Measurements from ENCODE around the gene INPP5F. TPM values are rescaled to one million over a fixed set of nuclear protein-coding genes. Genes with fewer than 3 reads are reported as not detected.

The INPP5F gene, protein sequence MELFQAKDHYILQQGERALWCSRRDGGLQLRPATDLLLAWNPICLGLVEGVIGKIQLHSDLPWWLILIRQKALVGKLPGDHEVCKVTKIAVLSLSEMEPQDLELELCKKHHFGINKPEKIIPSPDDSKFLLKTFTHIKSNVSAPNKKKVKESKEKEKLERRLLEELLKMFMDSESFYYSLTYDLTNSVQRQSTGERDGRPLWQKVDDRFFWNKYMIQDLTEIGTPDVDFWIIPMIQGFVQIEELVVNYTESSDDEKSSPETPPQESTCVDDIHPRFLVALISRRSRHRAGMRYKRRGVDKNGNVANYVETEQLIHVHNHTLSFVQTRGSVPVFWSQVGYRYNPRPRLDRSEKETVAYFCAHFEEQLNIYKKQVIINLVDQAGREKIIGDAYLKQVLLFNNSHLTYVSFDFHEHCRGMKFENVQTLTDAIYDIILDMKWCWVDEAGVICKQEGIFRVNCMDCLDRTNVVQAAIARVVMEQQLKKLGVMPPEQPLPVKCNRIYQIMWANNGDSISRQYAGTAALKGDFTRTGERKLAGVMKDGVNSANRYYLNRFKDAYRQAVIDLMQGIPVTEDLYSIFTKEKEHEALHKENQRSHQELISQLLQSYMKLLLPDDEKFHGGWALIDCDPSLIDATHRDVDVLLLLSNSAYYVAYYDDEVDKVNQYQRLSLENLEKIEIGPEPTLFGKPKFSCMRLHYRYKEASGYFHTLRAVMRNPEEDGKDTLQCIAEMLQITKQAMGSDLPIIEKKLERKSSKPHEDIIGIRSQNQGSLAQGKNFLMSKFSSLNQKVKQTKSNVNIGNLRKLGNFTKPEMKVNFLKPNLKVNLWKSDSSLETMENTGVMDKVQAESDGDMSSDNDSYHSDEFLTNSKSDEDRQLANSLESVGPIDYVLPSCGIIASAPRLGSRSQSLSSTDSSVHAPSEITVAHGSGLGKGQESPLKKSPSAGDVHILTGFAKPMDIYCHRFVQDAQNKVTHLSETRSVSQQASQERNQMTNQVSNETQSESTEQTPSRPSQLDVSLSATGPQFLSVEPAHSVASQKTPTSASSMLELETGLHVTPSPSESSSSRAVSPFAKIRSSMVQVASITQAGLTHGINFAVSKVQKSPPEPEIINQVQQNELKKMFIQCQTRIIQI
- total RNA-seq (10.8 TPM), polyA plus RNA-seq (9.4 TPM)
- long read RNA-seq, donor 1, partial matches to known transcripts: 0 of 1 reads
- long read RNA-seq, donor 1, other reads (novel, unspliced or antisense): 0 of 1 reads
- long read RNA-seq, donor 2: 0 reads
- long read RNA-seq, donor 3, full-length matches to known transcripts: 3 of 3 reads
- long read RNA-seq, donor 3, partial matches to known transcripts: 0 of 3 reads
- long read RNA-seq, donor 3, other reads (novel, unspliced or antisense): 0 of 3 reads
- long read RNA-seq, donor 4, partial matches to known transcripts: 0 of 3 reads
- long read RNA-seq, donor 4, other reads (novel, unspliced or antisense): 0 of 3 reads
- long read RNA-seq, donor 5, full-length matches to known transcripts: 7 of 152 reads
- long read RNA-seq, donor 5, partial matches to known transcripts: 120 of 152 reads
- long read RNA-seq, donor 5, other reads (novel, unspliced or antisense): 25 of 152 reads
- long read RNA-seq, donor 6, partial matches to known transcripts: 0 of 2 reads
- long read RNA-seq, donor 6, other reads (novel, unspliced or antisense): 0 of 2 reads
- long read RNA-seq, donor 7, partial matches to known transcripts: 0 of 3 reads
- long read RNA-seq, donor 7, other reads (novel, unspliced or antisense): 0 of 3 reads
- long read RNA-seq, donor 8, partial matches to known transcripts: 0 of 1 reads
- long read RNA-seq, donor 8, other reads (novel, unspliced or antisense): 0 of 1 reads
- long read RNA-seq, donor 9: 0 reads
- long read RNA-seq, donor 10, full-length matches to known transcripts: 2 of 2 reads
- long read RNA-seq, donor 10, partial matches to known transcripts: 0 of 2 reads
- long read RNA-seq, donor 10, other reads (novel, unspliced or antisense): 0 of 2 reads

DNA sequence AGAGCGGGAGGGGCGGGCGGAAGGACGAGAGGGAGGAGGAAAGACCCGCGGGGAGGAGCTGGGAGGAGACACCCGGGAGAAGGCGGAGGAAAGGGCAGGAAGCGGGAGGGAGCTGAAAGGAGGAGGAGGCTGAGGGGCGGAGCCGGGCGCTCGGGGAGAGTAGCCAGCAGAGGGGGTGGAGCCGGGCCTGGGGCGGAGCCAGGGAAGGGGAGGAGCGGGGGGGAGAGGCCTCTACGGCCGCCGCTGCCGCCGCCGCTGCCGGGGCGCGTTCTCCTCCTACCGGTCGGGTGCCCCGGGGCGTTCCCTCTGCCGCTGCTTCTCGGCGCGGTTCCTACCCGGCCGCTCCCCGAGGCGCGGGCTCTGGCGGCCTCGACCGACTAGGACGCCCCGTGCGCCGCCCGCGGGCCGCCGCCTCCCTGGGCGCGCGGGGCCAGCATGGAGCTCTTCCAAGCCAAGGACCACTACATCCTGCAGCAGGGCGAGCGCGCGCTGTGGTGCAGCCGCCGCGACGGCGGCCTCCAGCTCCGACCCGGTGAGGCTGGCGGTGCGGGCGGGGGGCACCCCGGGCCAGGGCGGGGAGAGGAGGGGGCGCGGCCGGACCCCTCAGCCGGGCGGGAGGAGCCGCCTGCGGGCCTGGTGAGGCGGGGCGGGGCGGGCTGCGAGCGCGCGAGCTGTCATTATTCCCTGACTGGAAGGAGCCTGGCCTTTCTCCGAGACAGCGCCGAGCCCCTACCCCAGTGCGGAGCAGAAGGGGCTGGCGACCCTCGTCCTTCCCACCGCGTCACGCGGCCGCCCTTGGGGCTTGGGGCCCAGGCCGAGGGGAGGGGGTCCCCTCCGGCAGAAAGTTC is at the start of gene INPP5F:
Gene INPP5F (plus strand): TSS at position 223 of the 848 bp plus-strand sequence. CDS start 213 bp downstream, at position 436.
- under 1% methylated on average over 94 of the region's 95 CpGs for WGBS
- DNase-seq (ENCODE audit: low read depth in 6 of 9, low spot score in 9 of 9): peak; percentile 90 to 98 (median 95)

DNA sequence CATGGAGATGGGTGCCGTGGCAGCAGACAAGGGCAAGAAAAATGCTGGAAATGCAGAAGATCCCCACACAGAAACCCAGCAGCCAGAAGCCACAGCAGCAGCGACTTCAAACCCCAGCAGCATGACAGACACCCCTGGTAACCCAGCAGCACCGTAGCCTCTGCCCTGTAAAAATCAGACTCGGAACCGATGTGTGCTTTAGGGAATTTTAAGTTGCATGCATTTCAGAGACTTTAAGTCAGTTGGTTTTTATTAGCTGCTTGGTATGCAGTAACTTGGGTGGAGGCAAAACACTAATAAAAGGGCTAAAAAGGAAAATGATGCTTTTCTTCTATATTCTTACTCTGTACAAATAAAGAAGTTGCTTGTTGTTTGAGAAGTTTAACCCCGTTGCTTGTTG is 48.7 kb upstream of the INPP5F start:
- DNase-seq (ENCODE audit: low read depth in 6 of 9, low spot score in 9 of 9): no peak
- H3K4me1 ChIP-seq (ENCODE audit: control insufficient read depth in 2 of 2, insufficient read depth in 2 of 2, low read length in 2 of 2): no peaks in the 10 kb centered on the region
- H3K27me3 ChIP-seq (ENCODE audit: control insufficient read depth in 2 of 2, insufficient read depth in 1 of 2, low read length in 1 of 2): no peaks in the 10 kb centered on the region
- H3K36me3 ChIP-seq (ENCODE audit: control insufficient read depth in 2 of 2, insufficient read depth in 2 of 2, low read length in 1 of 2): peaks cover 3 to 15% of the 10 kb centered on the region in 2 donors
- no peaks in the 10 kb centered on the region for H3K9me3 ChIP-seq (ENCODE audit: control insufficient read depth in 2 of 2, insufficient read depth in 1 of 2, low read length in 1 of 2)
- no peak overlapping the region for H3K27ac ChIP-seq (ENCODE audit: low read depth in 1 of 2, low read length in 1 of 2)
- no peak overlapping the region for H3K4me3 ChIP-seq (ENCODE audit: low read length in 2 of 2)
- WGBS: 96% methylated on average over 6 of the region's 6 CpGs

More for the DNA sequence above, at the start of gene INPP5F:
- Histone ChIP-seq H3K9me3 (ENCODE audit: control insufficient read depth in 2 of 2, insufficient read depth in 1 of 2, low read length in 1 of 2) (no peaks in the 10 kb centered on the region), H3K36me3 (ENCODE audit: control insufficient read depth in 2 of 2, insufficient read depth in 2 of 2, low read length in 1 of 2) (no peaks in the 10 kb centered on the region), H3K4me1 (ENCODE audit: control insufficient read depth in 2 of 2, insufficient read depth in 2 of 2, low read length in 2 of 2) (peaks cover 10 to 12% of the 10 kb centered on the region in 2 donors), H3K27me3 (ENCODE audit: control insufficient read depth in 2 of 2, insufficient read depth in 1 of 2, low read length in 1 of 2) (peaks cover 0 to 2% of the 10 kb centered on the region in 2 donors), H3K4me3 (ENCODE audit: low read length in 2 of 2) (peak within 1 kb of the TSS; percentile 62 to 95), H3K27ac (ENCODE audit: low read depth in 1 of 2, low read length in 1 of 2) (peak within 1 kb of the TSS; percentile 68 to 92)

DNA sequence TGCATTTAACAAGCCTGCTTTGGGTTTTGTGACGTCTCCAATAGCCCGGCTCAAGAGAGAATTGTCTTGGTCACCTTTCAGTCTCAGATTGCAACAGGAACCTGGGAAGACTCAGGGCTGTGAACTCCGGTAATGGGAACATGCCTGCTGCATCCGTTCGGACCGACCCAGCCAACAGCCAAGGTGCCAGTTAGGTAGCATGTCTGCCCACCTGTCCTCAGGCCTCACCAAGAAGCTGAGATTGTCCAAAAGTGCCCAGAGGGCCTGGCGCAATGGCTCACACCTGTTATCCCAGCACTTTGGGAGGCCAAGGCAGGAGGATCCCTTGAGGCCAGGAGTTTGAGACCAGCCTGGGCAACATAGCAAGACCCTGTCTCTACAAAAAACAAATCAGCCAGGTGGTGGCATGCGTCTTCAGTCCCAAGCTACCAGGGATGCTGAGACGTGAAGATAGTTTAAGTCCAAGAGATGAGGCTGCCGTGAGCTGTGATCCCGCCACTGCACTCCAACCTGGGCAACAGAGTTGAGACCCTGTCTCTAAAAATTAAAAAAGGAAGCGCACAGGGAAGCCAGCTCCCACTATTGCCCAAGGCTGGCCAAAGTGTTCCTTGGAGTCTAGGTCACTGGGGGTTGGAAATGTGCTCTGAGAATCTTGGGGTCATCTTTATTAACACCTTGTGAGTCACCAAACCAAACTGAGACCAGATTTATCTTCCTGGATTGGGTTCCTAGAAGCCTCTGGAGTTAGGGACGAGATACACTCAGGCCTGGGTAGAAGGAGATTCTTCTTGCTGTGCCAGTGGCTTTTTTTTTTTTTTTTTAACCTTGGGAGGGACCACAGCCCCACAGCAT is 47.7 kb upstream of the INPP5F start:
- Histone ChIP-seq H3K4me3 (ENCODE audit: low read length in 2 of 2) (no peak overlapping the region), H3K36me3 (ENCODE audit: control insufficient read depth in 2 of 2, insufficient read depth in 2 of 2, low read length in 1 of 2) (peaks cover 0 to 7% of the 10 kb centered on the region in 2 donors), H3K27me3 (ENCODE audit: control insufficient read depth in 2 of 2, insufficient read depth in 1 of 2, low read length in 1 of 2) (no peaks in the 10 kb centered on the region), H3K27ac (ENCODE audit: low read depth in 1 of 2, low read length in 1 of 2) (no peak overlapping the region), H3K4me1 (ENCODE audit: control insufficient read depth in 2 of 2, insufficient read depth in 2 of 2, low read length in 2 of 2) (no peaks in the 10 kb centered on the region), H3K9me3 (ENCODE audit: control insufficient read depth in 2 of 2, insufficient read depth in 1 of 2, low read length in 1 of 2) (no peaks in the 10 kb centered on the region)
- no peak for DNase-seq (ENCODE audit: low read depth in 6 of 9, low spot score in 9 of 9)
- 97% methylated on average over 13 of the region's 13 CpGs for WGBS

GRCh38 chr10:119679480-119679829 is 46.4 kb upstream of the INPP5F start:
- no peak for DNase-seq (ENCODE audit: low read depth in 6 of 9, low spot score in 9 of 9)
- Histone ChIP-seq H3K36me3 (ENCODE audit: control insufficient read depth in 2 of 2, insufficient read depth in 2 of 2, low read length in 1 of 2) (peaks cover 0 to 7% of the 10 kb centered on the region in 2 donors), H3K27me3 (ENCODE audit: control insufficient read depth in 2 of 2, insufficient read depth in 1 of 2, low read length in 1 of 2) (no peaks in the 10 kb centered on the region), H3K4me3 (ENCODE audit: low read length in 2 of 2) (no peak overlapping the region), H3K4me1 (ENCODE audit: control insufficient read depth in 2 of 2, insufficient read depth in 2 of 2, low read length in 2 of 2) (no peaks in the 10 kb centered on the region), H3K9me3 (ENCODE audit: control insufficient read depth in 2 of 2, insufficient read depth in 1 of 2, low read length in 1 of 2) (no peaks in the 10 kb centered on the region), H3K27ac (ENCODE audit: low read depth in 1 of 2, low read length in 1 of 2) (no peak overlapping the region)
- 89% methylated on average over 7 of the region's 7 CpGs for WGBS

DNA sequence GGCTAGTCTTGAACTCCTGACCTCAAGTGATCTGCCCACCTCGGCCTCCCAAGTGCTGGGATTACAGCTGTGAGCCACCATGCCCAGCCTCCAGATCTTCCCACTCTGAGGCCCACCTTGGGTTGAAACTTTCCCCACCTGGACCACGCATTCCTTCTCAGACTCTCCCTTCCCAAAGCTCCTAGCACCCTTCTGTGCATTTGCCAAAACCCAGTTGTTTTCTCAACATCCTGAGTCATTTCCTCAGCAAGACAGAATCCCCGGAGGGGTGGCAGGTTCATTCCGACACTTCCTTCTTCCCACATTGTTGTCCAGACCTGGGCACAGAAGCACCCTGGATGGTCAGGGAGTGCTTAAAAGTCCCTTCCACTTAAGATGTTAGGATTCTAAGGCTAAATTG is 45.8 kb upstream of the INPP5F start:
- Histone ChIP-seq H3K9me3 (ENCODE audit: control insufficient read depth in 2 of 2, insufficient read depth in 1 of 2, low read length in 1 of 2) (no peaks in the 10 kb centered on the region), H3K27me3 (ENCODE audit: control insufficient read depth in 2 of 2, insufficient read depth in 1 of 2, low read length in 1 of 2) (no peaks in the 10 kb centered on the region), H3K4me1 (ENCODE audit: control insufficient read depth in 2 of 2, insufficient read depth in 2 of 2, low read length in 2 of 2) (no peaks in the 10 kb centered on the region), H3K4me3 (ENCODE audit: low read length in 2 of 2) (no peak overlapping the region), H3K27ac (ENCODE audit: low read depth in 1 of 2, low read length in 1 of 2) (no peak overlapping the region), H3K36me3 (ENCODE audit: control insufficient read depth in 2 of 2, insufficient read depth in 2 of 2, low read length in 1 of 2) (peaks cover 0 to 7% of the 10 kb centered on the region in 2 donors)
- no peak for DNase-seq (ENCODE audit: low read depth in 6 of 9, low spot score in 9 of 9)
- 73% methylated on average over 4 of the region's 4 CpGs for WGBS

DNA sequence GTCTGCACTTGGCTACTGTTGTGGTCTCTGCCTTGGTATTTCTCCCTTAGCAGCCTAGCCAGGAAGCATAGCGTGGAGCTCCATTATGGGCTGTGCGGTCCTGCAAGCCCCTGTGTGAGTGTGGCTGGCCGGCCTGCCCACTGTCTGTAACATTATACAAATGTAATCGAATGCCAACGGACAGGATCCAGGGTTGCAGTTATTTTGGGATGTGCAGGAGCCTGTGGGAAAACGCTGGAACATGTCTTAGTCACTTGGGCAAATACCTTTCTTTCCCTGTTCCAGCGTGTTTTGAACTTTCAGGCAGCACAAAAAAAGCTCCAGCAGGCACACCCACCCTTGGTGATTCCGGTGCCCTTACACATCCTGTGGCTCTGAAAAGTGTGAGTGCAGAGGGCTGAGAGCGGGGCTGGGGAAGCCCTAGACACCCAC is 45.2 kb upstream of the INPP5F start:
- peak in 1 of 9 donors; percentile 15 for DNase-seq (ENCODE audit: low read depth in 6 of 9, low spot score in 9 of 9)
- WGBS: 87% methylated on average over 9 of the region's 9 CpGs

More for the DNA sequence above, 45.2 kb upstream of the INPP5F start:
- no peak overlapping the region for H3K4me3 ChIP-seq (ENCODE audit: low read length in 2 of 2)
- H3K27me3 ChIP-seq (ENCODE audit: control insufficient read depth in 2 of 2, insufficient read depth in 1 of 2, low read length in 1 of 2): no peaks in the 10 kb centered on the region
- no peak overlapping the region for H3K27ac ChIP-seq (ENCODE audit: low read depth in 1 of 2, low read length in 1 of 2)
- H3K36me3 ChIP-seq (ENCODE audit: control insufficient read depth in 2 of 2, insufficient read depth in 2 of 2, low read length in 1 of 2): peaks cover 0 to 7% of the 10 kb centered on the region in 2 donors
- H3K4me1 ChIP-seq (ENCODE audit: control insufficient read depth in 2 of 2, insufficient read depth in 2 of 2, low read length in 2 of 2): no peaks in the 10 kb centered on the region
- H3K9me3 ChIP-seq (ENCODE audit: control insufficient read depth in 2 of 2, insufficient read depth in 1 of 2, low read length in 1 of 2): no peaks in the 10 kb centered on the region

Measured in thymus (tissue), 14 donors.